Adrenal gland (tissue), 12 donors: ENCODE results near the gene POMGNT1. TPM values are rescaled to one million over a fixed set of nuclear protein-coding genes. Genes with fewer than 3 reads are reported as not detected.

Experiments used
- DNase-seq, 7 donors: peaks; one replicate each; pipeline ENCODE4 v3.0.0-alpha.2; 2019 to 2020
- H3K27ac ChIP-seq, 5 donors: fragments of 200-600 bp; sonication (generic) in 4 of 5; 1 replicate in 3 of 5; 2 replicates in 2 of 5; pipeline versions ENCODE4 v1.5.1 to v1.8.0; 2016 to 2020; ENCODE audit warnings: mild to moderate bottlenecking in 1 of 5
- H3K27me3 ChIP-seq: fragments of 200-600 bp; 2 replicates; pipeline ENCODE4 v1.8.0; 2021
- H3K36me3 ChIP-seq, 2 donors: fragments of 200-600 bp; replicated peaks in 1 of 2; 1 replicate in 1 of 2; 2 replicates in 1 of 2; pipeline versions ENCODE4 v1.5.1 to v1.8.0; 2018 to 2022
- H3K4me1 ChIP-seq, 2 donors: fragments of 200-600 bp; replicated peaks in 1 of 2; 1 replicate in 1 of 2; 2 replicates in 1 of 2; pipeline versions ENCODE4 v1.5.1 to v1.8.0; 2018 to 2021
- H3K4me3 ChIP-seq, 4 donors: fragments of 200-600 bp; sonication (generic) in 3 of 4; one replicate each; pipeline ENCODE4 v1.5.1; 2016 to 2018
- H3K9me3 ChIP-seq, 3 donors: fragments of 200-600 bp; sonication (generic) in 1 of 3; replicated peaks in 1 of 3; 1 replicate in 2 of 3; 2 replicates in 1 of 3; pipeline versions ENCODE4 v1.5.1 to v1.8.0; 2016 to 2021
- POLR2A ChIP-seq, 2 donors: fragments of 450-650 bp; IDR thresholded peaks; one replicate each; pipeline ENCODE4 v1.6.1; 2017; ENCODE audit warnings: antibody characterized with exemption in 2 of 2, mild to moderate bottlenecking in 2 of 2, moderate library complexity in 1 of 2
- WGBS, 4 donors: extraction: QIAGEN DNeasy Blood & Tissue Kit in 2 of 4; methylation state at CpG; one replicate each; pipeline versions ENCODE4 v1.1.5 to v1.1.7; 2013 to 2017; 5-methylcytosine and 5-hydroxymethylcytosine counted together
- intact Hi-C, 2 donors: fragments of 100-400 bp; cut with DNase I; formaldehyde crosslinking; loops; one replicate each; pipeline versions ENCODE4 v1.14.1 to v1.15.0; 2022 to 2023
- polyA plus RNA-seq, 3 donors: library from polyadenylated mRNA; stranded (reverse); fragments of 200-250 nt in 2 of 3; fragments of 350-450 nt in 1 of 3; fragmentation: Illumina TruSeq in 1 of 3; extraction: RNeasy Lipid Tissue Mini Kit (QIAGEN cat#74804) in 1 of 3; gene quantifications; one replicate each; pipeline ENCODE4 v1.2.3, GENCODE V29; 2013 to 2014
- total RNA-seq, 9 donors: library from RNA; depleted of rRNA in 4 of 9; stranded (reverse); fragments of >200 nt in 4 of 9; fragments of 120-200 nt in 1 of 9; fragmentation: NEBNext Ultra II Directional in 1 of 9; extraction: Animal tissue kit (Norgen Biotek cat#: 25700) in 1 of 9; gene quantifications; one replicate each; pipeline versions ENCODE4 v1.1.0 to v1.2.4, GENCODE V29; 2013 to 2023
- TF ChIP-seq, protein P1 (sequence below), 6 experiments: fragments of 450-650 bp in 4 of 6; fragments of 200-600 bp in 2 of 6; sonication (generic) in 1 of 6; IDR thresholded peaks; 1 replicate in 5 of 6; 2 replicates in 1 of 6; pipeline versions ENCODE4 v1.5.1 to v1.8.0; 2016 to 2021; ENCODE audit warnings: antibody characterized with exemption in 6 of 6, mild to moderate bottlenecking in 2 of 6, moderate library complexity in 1 of 6
- donor health status: healthy with polysubstance abuse.
- donor health status: Bipolar disorder and iron deficiency.
- donor health status: DM: yes; HTN: yes; CAD: no.
- donor health status: DM: no; HTN: no; CAD: no.
- donor health status: DM: no; HTN: no; CAD: no.
- donor health status: DM: yes; HTN: yes; CAD: no.

Gene POMGNT1
- total and polyA plus RNA-seq, 12 donors = 44.6 to 149 (median 84.5) TPM

DNA sequence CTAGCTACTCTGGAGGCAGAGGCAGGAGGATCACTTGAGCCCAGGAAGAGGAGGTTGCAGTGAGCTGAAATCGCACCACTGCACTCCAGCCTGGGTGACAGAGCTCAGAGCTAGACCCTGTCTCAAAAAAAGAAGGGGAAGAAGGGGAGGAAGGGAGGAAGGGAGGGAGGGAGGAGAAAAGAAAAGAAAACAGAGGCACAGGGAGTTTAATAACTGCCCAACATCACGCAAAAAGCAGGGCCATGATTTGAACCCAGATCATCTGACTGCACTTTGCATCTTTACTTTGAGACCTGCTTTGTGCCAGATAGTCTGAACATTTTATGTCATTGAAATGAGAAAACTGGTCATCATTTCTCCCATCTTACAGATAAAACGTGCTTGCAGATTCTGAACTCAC lies 6.9 kb upstream of the POMGNT1 start:
- H3K27me3 ChIP-seq = no peaks in the 10 kb centered on the region
- TF ChIP-seq, protein P1, sequence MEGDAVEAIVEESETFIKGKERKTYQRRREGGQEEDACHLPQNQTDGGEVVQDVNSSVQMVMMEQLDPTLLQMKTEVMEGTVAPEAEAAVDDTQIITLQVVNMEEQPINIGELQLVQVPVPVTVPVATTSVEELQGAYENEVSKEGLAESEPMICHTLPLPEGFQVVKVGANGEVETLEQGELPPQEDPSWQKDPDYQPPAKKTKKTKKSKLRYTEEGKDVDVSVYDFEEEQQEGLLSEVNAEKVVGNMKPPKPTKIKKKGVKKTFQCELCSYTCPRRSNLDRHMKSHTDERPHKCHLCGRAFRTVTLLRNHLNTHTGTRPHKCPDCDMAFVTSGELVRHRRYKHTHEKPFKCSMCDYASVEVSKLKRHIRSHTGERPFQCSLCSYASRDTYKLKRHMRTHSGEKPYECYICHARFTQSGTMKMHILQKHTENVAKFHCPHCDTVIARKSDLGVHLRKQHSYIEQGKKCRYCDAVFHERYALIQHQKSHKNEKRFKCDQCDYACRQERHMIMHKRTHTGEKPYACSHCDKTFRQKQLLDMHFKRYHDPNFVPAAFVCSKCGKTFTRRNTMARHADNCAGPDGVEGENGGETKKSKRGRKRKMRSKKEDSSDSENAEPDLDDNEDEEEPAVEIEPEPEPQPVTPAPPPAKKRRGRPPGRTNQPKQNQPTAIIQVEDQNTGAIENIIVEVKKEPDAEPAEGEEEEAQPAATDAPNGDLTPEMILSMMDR (IDR thresholded peaks at IDR 0.05) = no peak
- H3K4me1 ChIP-seq = peaks cover 18 to 32% of the 10 kb centered on the region in 2 donors
- no peaks in the 10 kb centered on the region for H3K36me3 ChIP-seq
- peak overlapping the region in 2 of 5 donors; percentile 77 to 85 for H3K27ac ChIP-seq
- 64 to 73% (median 70%) methylated on average over 3 of the region's 3 CpGs for WGBS, 4 donors
- intact Hi-C loops = no loop called here
- DNase-seq = no peak
- no peaks in the 10 kb centered on the region for H3K9me3 ChIP-seq
- H3K4me3 ChIP-seq = peak overlapping the region in 1 of 4 donors; percentile 98

DNA sequence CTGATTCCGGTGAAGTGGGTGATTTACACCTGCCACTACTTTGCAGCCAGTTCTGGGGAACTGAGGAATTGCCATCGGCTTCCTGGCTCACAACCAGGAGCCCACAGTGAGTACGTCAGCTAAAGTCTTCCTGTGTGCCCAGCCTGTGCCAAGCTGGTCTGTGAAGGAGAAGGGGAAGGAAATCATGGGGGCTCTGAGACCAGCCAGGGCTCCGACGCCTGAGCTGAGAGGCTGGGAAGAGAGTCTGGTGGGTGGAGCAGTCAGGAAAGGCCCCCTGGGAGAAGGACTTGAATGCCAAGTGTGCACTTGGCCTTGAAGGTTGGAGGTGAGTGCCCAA lies 6.1 kb upstream of the POMGNT1 start:
- peaks cover 18 to 33% of the 10 kb centered on the region in 2 donors for H3K4me1 ChIP-seq
- H3K4me3 ChIP-seq = peak overlapping the region in 2 of 4 donors; percentile 57 to 98
- WGBS, 4 donors = 12 to 27% (median 19%) methylated on average over 3 to 5 of the region's 5 CpGs
- intact Hi-C loops = no loop called here
- DNase-seq = peak in 4 of 7 donors; percentile 36 to 67 (median 45)
- peak overlapping the region in 4 of 5 donors; percentile 29 to 85 (median 72) for H3K27ac ChIP-seq
- no peak for TF ChIP-seq POLR2A (IDR thresholded peaks at IDR 0.05)
- TF ChIP-seq, protein P1 (IDR thresholded peaks at IDR 0.05) = no peak
- no peaks in the 10 kb centered on the region for H3K27me3 ChIP-seq
- H3K9me3 ChIP-seq = no peaks in the 10 kb centered on the region
- no peaks in the 10 kb centered on the region for H3K36me3 ChIP-seq

DNA sequence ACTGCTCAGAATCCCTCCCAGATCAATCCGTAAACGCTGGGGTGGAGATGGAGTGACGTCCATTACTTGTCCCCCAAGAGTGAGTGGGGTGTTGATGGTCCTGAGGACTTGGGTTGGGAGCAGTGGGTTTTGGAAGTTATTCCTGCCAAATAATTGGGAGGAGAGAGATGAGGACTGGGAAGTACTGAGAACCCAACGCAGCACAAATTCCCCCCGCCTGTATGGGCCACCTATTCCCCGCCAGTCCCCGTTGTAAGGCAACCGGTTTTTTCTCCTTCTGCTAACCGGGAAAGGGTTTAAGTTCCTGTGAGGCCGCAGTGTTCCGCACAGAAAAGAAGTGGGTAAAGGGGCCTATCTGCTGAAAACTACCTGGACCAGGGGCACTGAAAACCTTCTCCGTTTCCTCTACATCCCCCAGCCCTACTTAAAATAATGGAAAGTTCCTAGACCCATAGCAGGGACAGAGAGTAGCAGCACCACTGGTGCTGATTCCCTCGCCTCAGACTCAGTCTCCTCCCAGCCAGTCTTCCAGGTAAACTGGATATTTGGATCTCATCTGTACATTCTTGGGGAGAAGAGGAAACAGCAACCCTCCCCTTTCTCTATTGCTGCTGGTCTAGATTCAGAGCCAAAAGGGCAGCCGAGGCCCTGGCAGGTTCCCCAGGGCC lies 5.6 kb upstream of the POMGNT1 start:
- no peaks in the 10 kb centered on the region for H3K9me3 ChIP-seq
- peaks cover 20 to 38% of the 10 kb centered on the region in 2 donors for H3K4me1 ChIP-seq
- DNase-seq = no peak
- H3K36me3 ChIP-seq = no peaks in the 10 kb centered on the region
- intact Hi-C loops = no loop called here
- peak overlapping the region; percentile 15 to 98 (median 47) for H3K4me3 ChIP-seq
- WGBS, 4 donors = 21 to 23% (median 22%) methylated on average over 14 of the region's 14 CpGs
- no peak for TF ChIP-seq POLR2A (IDR thresholded peaks at IDR 0.05)
- TF ChIP-seq, protein P1 (IDR thresholded peaks at IDR 0.05) = no peak
- peak overlapping the region in 4 of 5 donors; percentile 29 to 85 (median 72) for H3K27ac ChIP-seq
- no peaks in the 10 kb centered on the region for H3K27me3 ChIP-seq

DNA sequence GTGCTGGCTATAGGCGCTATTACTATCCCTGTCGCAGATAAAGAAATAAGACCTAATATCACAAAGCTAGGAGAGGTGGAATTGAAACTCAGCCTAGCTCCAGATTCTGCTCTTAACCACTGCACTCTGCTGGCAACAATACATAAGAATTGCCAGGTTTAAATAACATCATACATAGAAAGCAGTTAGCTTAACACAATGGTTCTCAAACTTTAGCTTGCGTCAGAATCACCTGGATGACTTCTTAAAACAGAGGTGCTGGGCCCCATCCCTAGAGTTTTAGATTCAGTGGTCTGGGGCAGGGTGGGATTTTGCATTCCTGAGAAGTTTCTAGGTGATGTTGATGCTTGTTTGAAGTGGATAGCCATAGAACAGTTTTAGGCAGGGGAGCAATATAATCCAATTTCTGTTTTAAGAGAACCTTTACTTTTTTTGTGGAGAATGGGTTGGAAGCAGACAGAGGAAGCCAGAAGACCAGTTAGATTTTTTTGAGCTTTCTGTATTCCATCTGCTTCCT lies 1.1 kb upstream of the POMGNT1 start:
- no peaks in the 10 kb centered on the region for H3K9me3 ChIP-seq
- intact Hi-C loops = no loop called here
- WGBS, 4 donors = 86 to 91% (median 90%) methylated on average over 3 of the region's 3 CpGs
- no peaks in the 10 kb centered on the region for H3K27me3 ChIP-seq
- H3K36me3 ChIP-seq = peaks cover 0 to 6% of the 10 kb centered on the region in 2 donors
- DNase-seq = no peak
- H3K27ac ChIP-seq = no peak overlapping the region
- H3K4me1 ChIP-seq = peaks cover 28 to 41% of the 10 kb centered on the region in 2 donors
- H3K4me3 ChIP-seq = peak overlapping the region in 1 of 4 donors; percentile 88
- TF ChIP-seq POLR2A (IDR thresholded peaks at IDR 0.05) = no peak
- TF ChIP-seq, protein P1 (IDR thresholded peaks at IDR 0.05) = no peak
